HUDEP-2 (cell line): Measurements from ENCODE around the gene LPP.

Experiments
- DNase-seq, 76 experiments: peaks; one replicate each; lab custom pipeline; 2025; ENCODE audit not compliant: unreplicated experiment in 76 of 76; lab: John Stamatoyannopoulos, UW

The LPP gene

GRCh38 chr3:188194332-188194731 is 40.4 kb downstream of the LPP start:
- DNase-seq: no peak

GRCh38 chr3:188196232-188196990 is 42.5 kb downstream of the LPP start:
- no peak for DNase-seq

GRCh38 chr3:188197388-188197847 is 43.5 kb downstream of the LPP start:
- no peak for DNase-seq

- no peak for DNase-seq
These were observed 44.0 kb downstream of the LPP start for GRCh38 chr3:188198001-188198400.

GRCh38 chr3:188198760-188199327 is 44.9 kb downstream of the LPP start:
- DNase-seq: no peak

GRCh38 chr3:188199386-188199785 is 45.4 kb downstream of the LPP start:
- no peak for DNase-seq

- DNase-seq: no peak
These were observed 46.5 kb downstream of the LPP start for GRCh38 chr3:188200481-188200880.

GRCh38 chr3:188202358-188203138 is 48.6 kb downstream of the LPP start:
- DNase-seq: no peak

- no peak for DNase-seq
These were observed 50.6 kb downstream of the LPP start for GRCh38 chr3:188204526-188204925.

GRCh38 chr3:188205992-188206416 is 52.0 kb downstream of the LPP start:
- peak in 1 of 76 experiments; percentile 1 for DNase-seq

- DNase-seq: no peak
These were observed 52.8 kb downstream of the LPP start for GRCh38 chr3:188206787-188207186.

GRCh38 chr3:188207941-188208515 is 54.1 kb downstream of the LPP start:
- DNase-seq: no peak

GRCh38 chr3:188208516-188208981 is 54.6 kb downstream of the LPP start:
- no peak for DNase-seq

GRCh38 chr3:188209034-188209433 is 55.1 kb downstream of the LPP start:
- no peak for DNase-seq

GRCh38 chr3:188209740-188210139 is 55.8 kb downstream of the LPP start:
- no peak for DNase-seq

GRCh38 chr3:188211476-188211875 is 57.5 kb downstream of the LPP start:
- DNase-seq: no peak

GRCh38 chr3:188212308-188212969 is 58.5 kb downstream of the LPP start:
- DNase-seq: no peak

- DNase-seq: no peak
These were observed 60.5 kb downstream of the LPP start for GRCh38 chr3:188214442-188214841.

- DNase-seq: no peak
These were observed 61.2 kb downstream of the LPP start for GRCh38 chr3:188215129-188215528.

- DNase-seq: peak in 1 of 76 experiments; percentile 4
These were observed 63.1 kb downstream of the LPP start for GRCh38 chr3:188217011-188217463.
